Tibial nerve (tissue), 3 donors: ENCODE results near the gene INPP5A.
"Not testable (repeated sequence)": the region's sequence is repeated elsewhere in the genome, so short reads cannot be mapped to it uniquely, and the experiment has no call there.

Experiments used
- CTCF ChIP-seq, 5 experiments: fragments of 200-600 bp in 3 of 5; fragments of 450-650 bp in 2 of 5; sonication (generic) in 3 of 5; IDR thresholded peaks; one replicate each; pipeline ENCODE4 v1.5.1; 2016 to 2019; ENCODE audit warnings: antibody characterized with exemption in 5 of 5, mild to moderate bottlenecking in 3 of 5, moderate library complexity in 2 of 5
- POLR2A ChIP-seq, 2 donors: fragments of 450-650 bp; IDR thresholded peaks; one replicate each; pipeline ENCODE4 v1.6.1; 2017; ENCODE audit warnings: antibody characterized with exemption in 2 of 2, mild to moderate bottlenecking in 2 of 2, moderate library complexity in 2 of 2

GRCh38 chr10:132743196-132743924 is 205.8 kb downstream of the INPP5A start:
- TF ChIP-seq CTCF, POLR2A (IDR thresholded peaks at IDR 0.05): not testable (repeated sequence)
